ENCODE results near the gene SYNGAP1.
"Not testable (repeated sequence)": the region's sequence is repeated elsewhere in the genome, so short reads cannot be mapped to it uniquely, and the experiment has no call there.

DNA sequence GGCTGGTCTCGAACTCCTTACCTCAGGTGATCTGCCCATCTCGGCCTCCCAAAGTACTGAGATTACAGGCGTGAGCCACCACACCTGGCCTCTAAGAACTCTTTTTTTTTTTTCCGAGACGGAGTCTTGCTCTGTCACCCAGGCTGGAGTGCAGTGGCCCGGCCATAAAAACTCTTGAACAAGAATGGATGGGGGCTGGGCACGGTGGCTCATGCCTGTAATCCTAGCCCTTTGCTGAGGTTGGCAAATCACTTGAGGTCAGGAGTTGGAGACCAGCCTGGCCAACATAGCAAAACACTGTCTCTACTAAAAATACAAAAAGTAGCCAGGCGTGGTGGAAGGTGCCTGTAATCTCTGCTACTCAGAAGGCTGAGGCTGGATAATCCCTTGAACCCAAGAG, 48.0 kb upstream of the SYNGAP1 start:
- TF ChIP-seq, protein P1, sequence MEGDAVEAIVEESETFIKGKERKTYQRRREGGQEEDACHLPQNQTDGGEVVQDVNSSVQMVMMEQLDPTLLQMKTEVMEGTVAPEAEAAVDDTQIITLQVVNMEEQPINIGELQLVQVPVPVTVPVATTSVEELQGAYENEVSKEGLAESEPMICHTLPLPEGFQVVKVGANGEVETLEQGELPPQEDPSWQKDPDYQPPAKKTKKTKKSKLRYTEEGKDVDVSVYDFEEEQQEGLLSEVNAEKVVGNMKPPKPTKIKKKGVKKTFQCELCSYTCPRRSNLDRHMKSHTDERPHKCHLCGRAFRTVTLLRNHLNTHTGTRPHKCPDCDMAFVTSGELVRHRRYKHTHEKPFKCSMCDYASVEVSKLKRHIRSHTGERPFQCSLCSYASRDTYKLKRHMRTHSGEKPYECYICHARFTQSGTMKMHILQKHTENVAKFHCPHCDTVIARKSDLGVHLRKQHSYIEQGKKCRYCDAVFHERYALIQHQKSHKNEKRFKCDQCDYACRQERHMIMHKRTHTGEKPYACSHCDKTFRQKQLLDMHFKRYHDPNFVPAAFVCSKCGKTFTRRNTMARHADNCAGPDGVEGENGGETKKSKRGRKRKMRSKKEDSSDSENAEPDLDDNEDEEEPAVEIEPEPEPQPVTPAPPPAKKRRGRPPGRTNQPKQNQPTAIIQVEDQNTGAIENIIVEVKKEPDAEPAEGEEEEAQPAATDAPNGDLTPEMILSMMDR (IDR thresholded peaks at IDR 0.05): not testable (repeated sequence)
- not testable (repeated sequence) for TF ChIP-seq POLR2A (IDR thresholded peaks at IDR 0.05)
